Measurements from ENCODE around the gene GIPC3.

GRCh38 chr19:3590991-3591659 is 5.8 kb downstream of the GIPC3 start:
- TF ChIP-seq CTCF (conservative IDR thresholded peaks at IDR 0.05; ENCODE audit: low read depth, low read length), result no peak
- no peak for TF ChIP-seq EZH2 (IDR thresholded peaks at IDR 0.05; ENCODE audit: borderline replicate concordance, low read depth, low read length, poor library complexity, severe bottlenecking)
